HG03439 (cell line): ENCODE data around the gene STK4.

Experiments
- ATAC-seq: cut with Tn5 transposase; IDR thresholded peaks from one replicate; pipeline ENCODE4 v1.9.1; 2021; ENCODE audit warnings: mild to moderate bottlenecking, moderate library complexity; ENCODE audit not compliant: unreplicated experiment

STK4 gene

DNA sequence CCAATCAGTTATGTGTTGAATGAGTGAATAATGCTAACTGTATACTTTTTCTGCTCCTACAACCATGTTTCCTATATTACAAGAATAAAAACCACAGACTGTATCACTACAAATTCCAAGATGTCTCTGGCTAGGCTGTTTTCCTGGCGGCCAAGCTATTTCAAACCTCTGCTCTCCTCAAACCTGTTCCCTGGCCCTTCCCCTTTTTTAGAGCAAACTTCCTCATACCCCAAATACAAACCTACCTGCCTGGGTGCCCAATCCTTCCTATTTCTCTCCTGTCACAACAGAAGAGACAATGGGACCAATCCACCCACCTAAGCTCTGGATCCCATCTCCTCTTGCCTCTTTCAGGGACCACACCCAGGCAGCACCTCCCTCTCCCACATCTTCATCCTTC, 13.6 kb upstream of the STK4 start:
- ATAC-seq, result no peak

DNA sequence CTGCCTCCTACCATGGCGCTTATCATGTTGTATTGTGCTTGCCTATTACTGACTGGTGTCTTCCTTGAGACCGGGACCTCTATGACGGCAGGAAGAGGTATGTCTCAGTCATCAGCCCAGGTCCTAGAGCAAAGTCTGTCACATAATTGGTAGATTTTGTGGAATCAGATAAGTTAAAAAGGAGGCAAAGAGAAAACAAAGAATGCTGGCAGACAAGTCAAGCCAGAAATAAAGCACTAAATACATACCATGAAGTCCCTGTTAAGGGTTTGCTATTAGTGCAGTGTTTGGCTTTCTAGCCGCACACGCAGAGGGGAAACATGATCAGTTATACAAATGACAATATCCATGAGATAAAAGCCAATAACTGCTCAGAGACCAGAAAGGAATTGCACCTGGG, 12.1 kb upstream of the STK4 start:
- no peak for ATAC-seq

DNA sequence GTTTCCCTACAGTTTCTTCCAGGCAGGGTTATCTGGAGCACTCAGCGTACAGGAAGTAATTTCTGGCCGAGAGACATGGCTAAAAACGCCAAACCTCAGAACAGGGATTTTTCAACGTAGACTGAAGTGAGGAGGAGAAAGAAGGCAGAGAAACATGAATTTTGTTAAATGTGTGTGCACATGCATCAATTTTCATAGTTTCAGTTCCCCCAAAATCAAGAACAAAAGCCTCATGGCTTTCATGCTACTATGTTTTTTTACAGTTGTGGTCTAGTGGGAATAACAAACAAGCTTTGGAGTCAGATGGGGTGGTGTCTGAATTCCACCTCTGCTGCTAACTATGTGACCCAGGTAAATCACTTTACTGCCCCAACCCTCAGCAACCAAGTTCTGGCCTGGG, 11.0 kb upstream of the STK4 start:
- no peak for ATAC-seq

DNA sequence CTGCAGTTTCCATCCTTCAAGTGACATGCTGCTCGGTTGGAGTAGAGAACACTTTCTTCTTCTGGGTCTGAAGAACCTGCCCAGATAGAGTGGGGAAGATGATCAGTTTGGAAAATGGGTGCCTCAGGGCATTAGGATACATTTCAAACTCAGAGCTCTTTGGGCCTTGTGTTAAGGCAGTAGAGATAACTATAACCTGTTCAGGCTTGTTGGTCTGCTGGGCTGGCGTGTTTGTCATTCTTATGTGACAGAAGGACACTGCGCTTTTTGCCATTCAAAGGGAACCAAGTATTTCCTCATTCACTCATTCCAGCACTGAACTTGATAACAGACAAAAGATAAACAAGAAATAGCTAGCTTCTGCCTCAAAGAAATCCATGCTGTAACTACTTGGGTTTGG, 9.9 kb upstream of the STK4 start:
- no peak for ATAC-seq

DNA sequence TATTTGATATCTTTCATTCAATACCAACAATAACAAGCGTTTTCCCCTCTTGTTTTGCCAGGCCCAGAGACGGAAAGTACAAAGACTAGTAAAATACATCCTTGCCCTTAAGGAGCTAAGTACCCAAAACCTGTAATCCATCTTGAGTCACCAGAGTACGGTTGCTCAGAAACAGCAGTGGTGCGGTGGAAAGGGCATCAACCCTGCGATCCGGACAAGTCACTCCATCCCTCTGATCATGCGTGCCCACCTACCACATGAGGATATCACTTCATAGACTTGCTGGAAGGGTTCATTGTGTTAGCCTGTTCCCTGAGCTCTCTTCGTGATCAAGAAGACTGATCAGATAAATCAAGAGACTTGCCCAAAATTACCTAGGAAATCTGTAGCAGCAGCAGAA, 8.0 kb upstream of the STK4 start:
- no peak for ATAC-seq

DNA sequence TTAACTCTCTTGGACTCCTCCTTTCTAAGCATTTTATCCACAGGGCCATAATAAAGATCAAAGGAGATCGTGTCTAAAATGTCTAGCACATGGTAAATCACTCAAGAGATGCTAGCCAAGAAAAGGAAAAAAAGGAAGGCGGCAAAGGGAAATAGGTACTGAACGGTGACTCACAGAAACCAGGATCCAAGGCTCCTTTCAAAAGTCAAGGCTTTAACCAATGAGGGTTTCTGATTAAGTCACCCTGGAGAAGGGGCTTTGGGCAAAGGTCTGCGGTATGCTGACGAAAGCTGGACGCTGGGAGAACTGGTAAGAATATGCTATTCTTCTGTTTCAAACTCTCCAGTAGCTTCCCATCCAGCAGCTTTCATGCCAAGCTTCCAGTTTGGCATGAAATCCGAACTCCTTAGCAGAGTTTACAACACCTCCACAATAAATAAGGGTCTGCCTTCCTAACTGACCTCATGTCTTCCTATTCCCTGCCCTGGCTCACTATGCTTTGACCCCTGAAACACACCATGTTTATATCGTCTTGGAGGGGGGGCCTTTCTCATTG, 7.2 kb upstream of the STK4 start:
- ATAC-seq, result no peak

DNA sequence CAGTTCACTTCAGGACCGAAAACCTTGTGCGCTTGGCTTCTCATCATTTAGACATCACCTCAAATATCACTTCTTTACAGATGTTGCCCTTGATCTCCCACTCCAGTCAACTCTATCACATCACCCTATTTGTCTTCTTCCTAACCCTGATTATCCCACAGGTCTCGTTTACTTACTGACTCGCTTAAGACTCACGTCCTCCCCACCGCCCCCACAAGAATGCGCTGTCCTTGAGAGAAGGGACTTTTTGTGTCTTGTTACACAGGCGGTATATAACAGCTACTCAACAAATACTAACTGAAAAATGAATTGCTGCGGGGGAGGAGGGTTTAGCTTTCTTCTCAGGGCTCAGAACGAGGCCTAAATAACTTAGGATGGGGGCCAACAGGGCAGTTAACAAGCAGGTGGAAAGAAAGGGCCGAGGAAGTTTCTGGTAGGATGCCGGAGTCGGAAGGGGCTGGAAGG, 6.6 kb upstream of the STK4 start:
- no peak for ATAC-seq

DNA sequence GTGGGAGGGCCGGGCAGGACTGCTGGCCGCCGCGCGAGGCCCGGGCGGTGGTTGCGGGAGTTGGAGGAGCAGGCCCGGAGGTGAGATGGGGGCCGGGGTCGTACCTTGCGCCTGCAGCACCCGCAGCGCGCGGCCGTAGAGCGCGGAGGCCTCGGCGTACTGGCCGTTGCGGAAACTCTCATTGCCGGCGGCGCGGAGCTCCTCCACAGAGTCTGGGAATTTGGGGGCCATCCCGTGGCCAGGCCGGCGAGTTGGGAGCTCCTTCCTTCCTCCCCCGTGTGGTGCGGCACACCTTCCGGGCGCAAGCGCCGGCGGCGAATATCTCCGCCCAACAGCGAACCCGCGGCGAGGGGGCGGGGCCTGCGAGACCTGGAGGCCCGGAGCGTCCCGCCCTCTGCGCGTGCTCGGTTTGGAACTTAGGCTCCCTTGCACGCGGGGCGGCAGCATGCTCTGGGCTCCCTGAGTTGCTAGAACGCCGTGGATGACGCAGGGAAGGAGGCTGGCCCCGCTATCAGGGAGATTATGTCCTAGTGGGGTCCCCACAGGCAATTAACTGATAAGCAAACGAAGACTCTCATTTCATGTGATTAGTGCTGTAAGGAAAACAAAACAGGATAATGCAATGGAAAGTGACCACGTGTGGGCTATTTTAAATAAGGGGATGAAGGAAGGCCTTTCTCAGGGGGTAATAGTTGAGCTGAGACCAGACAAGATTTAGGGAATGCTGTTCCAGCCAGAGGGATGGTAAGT, 6.0 kb upstream of the STK4 start, which contains the start of gene TOMM34:
TOMM34 (minus strand) TSS at position 295 of the 750 bp plus-strand sequence; CDS start at position 231, 64 bp downstream.
- peak; percentile 82 for ATAC-seq

DNA sequence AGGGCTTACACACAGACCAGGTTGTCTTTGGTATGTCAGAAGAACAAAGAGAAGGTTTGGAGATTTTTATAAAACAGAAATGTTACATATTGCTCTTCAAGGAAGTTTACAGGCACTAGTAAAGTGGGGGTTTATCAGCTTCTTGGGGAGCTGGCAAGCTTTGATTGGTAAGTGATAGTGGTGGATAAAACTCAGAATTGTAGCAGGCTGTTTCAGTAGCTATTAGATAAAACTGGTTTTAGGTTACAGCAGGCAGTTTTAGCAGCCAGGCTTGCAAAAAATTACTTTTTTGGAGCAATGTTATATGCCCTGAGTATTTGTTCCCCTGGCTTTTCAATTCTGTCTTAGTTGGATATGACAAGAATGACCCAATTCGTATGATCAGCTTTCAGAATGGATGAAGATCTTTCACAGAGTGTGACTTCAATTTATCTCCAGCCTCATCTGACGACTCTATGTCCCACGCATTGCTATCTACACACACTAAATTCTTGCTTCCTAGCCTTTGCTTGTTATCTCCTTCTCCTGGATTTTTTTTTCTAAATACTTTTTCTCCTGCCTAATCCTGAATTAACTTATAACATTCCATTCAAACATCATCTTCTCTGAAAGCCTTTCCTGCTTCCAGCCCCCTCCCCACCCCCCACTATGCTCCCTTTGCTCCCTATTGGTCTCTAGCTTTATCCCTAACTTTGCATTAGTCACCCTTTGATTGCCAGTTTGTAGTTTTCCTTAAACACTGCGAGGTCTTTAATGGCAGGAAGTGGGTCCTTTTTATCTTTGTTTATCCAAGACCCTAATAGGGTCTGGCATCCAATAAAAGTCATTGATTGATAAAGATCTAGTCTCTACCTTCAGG, 5.1 kb upstream of the STK4 start:
- no peak for ATAC-seq

DNA sequence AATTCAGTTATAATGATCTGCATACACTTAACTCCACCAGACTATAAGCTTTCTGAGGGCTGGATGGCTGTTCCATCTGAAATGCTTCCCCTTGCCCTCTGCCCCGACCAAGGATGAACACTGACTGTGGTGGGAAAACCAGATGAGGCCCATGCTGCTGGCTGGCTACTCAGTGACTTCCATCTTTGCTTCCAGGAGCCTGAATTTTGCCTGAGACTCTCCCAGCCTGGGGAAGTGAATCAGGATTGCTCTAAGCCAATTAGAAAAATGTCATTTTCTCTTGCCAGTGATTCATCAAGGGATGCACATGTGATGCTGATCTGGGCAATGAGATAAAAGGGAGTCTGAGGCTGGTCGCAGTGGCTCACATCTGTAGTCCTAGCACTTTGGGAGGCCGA, 4.4 kb upstream of the STK4 start:
- ATAC-seq, result no peak

DNA sequence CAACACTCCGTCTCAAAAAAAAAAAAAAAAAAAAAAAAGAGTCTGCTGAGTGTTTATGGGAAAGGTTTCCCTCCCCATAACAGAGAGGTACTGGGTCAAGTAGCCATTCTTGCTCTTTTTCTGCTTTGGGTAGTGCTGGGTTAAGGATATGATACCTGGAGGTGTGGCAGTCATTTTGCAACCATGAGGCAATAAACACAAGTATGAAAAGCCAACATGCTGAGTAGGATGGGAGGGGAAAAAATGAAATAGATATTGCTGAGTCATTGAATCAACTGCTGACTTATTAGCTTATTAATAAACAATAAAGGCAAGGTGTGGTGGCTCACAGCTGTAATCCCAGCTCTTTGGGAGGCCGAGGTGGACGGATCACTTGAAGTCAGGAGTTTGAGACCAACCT, 3.8 kb upstream of the STK4 start:
- ATAC-seq, result no peak

DNA sequence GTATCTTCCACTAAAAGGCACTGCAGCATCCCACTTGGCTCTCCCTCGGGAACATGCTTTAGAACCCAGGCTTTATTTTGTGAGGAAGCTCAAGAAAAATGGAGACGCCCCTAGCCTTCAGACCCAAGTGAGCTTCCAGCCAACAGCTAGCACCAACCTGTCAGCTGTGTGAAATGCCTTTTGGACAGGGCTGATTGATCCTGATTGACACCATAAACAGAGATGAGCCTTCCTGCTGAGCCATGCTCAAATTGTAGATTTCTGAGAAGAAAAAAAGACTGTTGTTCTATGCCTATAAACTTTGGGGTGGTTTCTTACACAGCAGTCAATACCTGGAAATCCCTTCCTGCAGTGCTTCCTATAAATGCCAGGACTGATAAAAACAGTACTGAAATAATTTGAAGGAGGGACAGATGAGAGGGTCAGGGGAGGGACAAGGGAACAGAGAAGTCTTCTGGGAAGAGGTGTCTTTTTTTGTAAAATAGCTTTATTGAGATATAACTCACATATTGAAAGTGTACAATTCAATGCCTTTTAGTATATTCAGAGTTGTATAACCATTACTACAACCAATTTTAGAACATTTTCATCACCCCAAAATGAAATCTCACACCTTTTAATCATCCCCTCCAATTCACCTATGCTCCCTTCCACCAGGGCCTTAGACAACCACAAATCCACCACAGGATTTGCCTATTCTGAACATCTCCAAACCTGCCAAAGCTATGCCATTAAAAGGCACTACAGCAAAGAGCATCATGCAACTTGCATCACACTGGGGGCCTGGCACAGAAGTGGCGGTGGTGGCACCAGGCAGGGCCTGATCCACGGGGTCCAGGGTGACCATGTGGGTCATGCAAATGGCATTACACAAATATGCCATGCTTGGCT, 2.7 kb upstream of the STK4 start:
- ATAC-seq, result no peak

DNA sequence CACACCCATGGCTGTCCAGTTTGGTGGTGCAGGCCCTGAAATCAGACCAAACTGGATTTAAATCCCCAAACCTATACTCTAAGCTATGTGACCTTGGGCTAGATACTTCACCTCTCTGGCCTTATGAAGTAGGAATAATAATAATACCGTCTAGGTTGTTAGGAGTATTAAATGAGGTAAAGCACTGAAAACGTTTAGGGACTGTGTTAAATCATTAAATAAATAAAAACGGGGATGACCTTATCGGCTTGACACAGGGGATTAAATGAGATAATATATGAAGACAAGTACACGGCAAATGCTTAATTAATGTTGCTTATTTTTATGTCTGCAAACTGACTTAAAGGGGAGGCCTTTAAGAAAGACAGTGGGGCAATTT, 672 bp upstream of the STK4 start:
- ATAC-seq, result no peak

DNA sequence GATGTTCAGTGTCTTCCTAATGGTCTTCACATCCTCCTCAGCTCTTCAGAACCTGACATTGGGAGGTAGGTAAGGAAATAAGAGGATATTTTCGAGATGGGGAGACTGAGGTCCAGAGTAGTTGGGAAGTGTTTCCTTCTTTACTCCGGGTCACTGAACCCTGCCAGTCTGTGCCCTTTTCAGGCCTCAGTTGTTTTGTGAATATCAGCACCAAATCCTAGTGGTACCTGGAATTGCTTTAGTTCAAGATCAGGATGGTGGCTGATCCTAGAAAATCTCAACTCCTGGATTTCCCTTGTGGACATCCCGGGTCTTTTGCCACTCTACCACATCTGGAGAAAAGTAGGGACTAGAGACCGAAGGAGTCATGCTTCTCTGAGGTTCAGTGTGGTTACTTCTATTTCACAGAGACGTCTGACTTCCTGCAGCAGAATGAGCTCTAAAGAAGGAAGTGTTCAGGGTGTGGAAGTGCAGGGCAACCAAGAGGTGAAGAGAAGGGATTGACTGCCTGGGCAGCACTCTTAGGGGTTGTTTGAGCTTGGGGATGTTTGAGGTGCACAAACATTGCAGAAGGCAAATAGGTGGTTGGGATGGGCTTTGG, 995 bp downstream of the STK4 start:
- no peak for ATAC-seq

DNA sequence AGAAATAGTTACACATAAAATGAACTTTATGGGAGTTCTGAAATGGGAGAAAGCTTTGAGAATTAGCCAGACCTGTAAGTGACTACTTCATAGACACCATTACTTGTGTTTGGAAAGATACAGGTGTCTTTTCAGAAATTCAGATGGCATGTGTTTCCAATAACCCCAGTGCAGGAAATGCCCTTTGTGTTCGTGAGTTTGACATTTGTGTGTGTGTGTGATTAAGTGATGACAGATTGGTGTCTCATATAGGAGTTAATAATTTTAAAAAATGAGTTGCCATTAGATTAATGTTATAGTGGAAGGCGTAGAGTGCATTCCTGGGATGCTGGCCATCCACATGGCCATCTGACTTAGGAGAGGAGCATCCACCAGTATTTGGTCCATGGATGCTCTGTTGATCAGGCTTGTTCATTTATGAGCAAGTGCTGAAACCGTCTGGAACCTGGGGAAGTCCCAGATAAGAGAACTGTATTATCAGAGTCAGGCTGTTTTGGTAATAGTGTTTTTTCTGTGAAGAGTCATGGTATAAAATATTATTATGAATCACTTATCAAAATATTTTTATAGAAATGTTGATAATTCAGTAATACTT, 3.1 kb downstream of the STK4 start:
- ATAC-seq, result no peak

DNA sequence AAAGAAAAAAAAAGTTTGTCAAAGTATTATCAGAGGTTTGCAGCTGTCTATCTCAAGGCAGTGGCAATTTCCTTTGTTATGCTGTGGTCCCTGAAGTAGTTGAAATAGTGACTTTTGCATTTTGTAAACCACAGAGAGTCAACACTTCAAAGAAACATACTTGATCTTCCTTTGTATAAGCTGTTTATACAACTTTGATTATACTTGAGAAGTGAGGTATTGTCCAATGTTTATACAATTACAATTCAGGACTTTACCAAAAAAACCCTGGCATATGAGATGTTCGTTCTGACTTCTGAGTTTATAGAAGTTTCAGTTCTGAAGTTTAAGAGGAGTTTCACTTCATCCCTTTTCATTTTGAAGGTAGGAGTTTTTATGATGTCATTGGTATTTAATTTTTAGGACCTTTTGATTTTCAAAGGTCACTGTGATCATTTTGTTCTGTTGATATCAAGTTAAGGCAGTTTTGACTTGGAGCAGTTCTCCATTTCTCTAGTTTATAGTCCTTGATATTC, 4.0 kb downstream of the STK4 start:
- ATAC-seq, result no peak

DNA sequence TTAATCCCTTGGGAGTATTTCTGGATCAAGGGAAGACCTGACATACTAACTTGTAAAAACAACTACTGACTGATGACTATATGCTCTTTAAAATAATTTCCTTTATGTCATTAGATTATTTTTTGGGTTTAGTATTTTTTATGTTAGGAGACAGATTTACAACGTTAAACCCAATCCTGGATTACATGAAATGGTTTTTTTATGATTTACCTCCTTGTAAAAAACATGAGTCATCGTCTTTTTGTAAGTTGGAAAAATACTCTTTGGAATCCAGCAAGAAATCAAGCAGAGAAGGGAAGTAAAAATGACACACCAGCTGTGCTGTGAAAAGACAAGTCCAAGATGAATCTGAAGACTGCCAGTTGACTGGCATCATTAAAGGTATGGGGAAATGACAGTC, 6.7 kb downstream of the STK4 start:
- ATAC-seq, result no peak

DNA sequence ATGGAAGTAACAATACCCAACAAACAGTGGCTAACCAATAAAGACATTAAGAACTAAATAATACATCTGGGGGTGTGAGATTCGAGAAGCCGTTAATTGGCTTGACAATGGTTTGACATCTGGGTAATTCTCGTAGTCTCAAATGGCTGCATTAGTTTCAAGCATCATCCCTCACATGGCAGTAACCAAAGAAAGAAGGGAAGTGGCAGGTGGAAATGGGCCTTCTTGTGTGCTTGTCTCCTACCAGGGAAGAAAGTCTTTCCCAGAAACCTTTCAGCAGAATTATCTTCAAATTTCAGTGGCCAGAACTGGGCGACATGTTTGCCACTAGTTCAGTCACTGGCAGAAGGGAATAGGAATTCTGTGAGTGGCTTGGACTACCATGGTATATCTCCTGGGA, 10.4 kb downstream of the STK4 start:
- ATAC-seq, result no peak

DNA sequence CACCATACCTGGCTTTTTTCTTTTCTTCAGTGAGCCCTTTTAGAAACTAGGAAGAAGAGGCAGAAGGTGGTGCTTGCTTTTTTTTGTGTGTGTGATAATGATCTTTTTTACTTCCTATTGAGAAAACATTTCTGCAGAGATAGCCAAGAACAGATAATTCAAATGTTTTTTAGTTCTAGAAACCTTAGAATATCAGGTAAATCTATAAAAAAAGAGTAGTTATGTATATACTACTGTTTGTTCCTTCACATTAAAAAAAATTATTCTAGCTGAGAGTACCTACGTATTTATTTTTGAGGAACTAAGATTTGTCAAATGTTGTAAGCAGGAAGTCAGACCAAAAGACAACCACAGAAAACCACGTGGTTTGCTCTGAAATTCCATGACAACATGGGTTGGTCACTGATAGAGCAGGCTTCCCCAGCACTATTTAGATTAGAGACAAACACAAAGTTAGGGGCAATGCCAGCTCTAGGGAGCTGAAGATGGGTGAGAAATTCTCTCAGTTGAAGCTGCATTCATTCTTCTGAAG, 12.8 kb downstream of the STK4 start:
- peak; percentile 64 for ATAC-seq
